ENCODE results near the gene C13orf42. TPM values are rescaled to one million over a fixed set of nuclear protein-coding genes. Genes with fewer than 3 reads are reported as not detected.

Gene C13orf42
- total RNA-seq, 1 experiment from 2014 or later = not detected

- no peak for DNase-seq
- CTCF ChIA-PET = no interaction called here
- H3K9me3 Mint-ChIP-seq (ENCODE audit: low read depth, unreplicated experiment) = no peaks in the 10 kb centered on the region
- no peak overlapping the region for H3K27ac Mint-ChIP-seq (ENCODE audit: unreplicated experiment)
- intact Hi-C loops (cut with micrococcal nuclease; ENCODE audit: unreplicated experiment) = no loop called here
- no peaks in the 10 kb centered on the region for H3K36me3 Mint-ChIP-seq (ENCODE audit: insufficient read depth, unreplicated experiment)
- H3K27me3 Mint-ChIP-seq (ENCODE audit: unreplicated experiment) = no peaks in the 10 kb centered on the region
- TF ChIP-seq CTCF (IDR thresholded peaks at IDR 0.05; ENCODE audit: unreplicated experiment) = no peak
- no peaks in the 10 kb centered on the region for H3K4me1 Mint-ChIP-seq (ENCODE audit: low read depth, unreplicated experiment)
- H3K4me3 Mint-ChIP-seq (ENCODE audit: low read depth, unreplicated experiment) = no peak overlapping the region
- BruUV-seq (replicated peaks) = no TSS peak
Measured at GRCh38 chr13:51155776-51156515, 44.9 kb upstream of the C13orf42 start.

GRCh38 chr13:51155161-51155560 is 44.1 kb upstream of the C13orf42 start:
- BruUV-seq (replicated peaks) = no TSS peak
- TF ChIP-seq CTCF (IDR thresholded peaks at IDR 0.05; ENCODE audit: unreplicated experiment) = no peak
- Mint-ChIP-seq H3K4me3 (ENCODE audit: low read depth, unreplicated experiment) (no peak overlapping the region), H3K27ac (ENCODE audit: unreplicated experiment) (no peak overlapping the region), H3K36me3 (ENCODE audit: insufficient read depth, unreplicated experiment) (no peaks in the 10 kb centered on the region), H3K4me1 (ENCODE audit: low read depth, unreplicated experiment) (no peaks in the 10 kb centered on the region), H3K9me3 (ENCODE audit: low read depth, unreplicated experiment) (no peaks in the 10 kb centered on the region), H3K27me3 (ENCODE audit: unreplicated experiment) (no peaks in the 10 kb centered on the region)
- no peak for DNase-seq
- intact Hi-C loops (cut with micrococcal nuclease; ENCODE audit: unreplicated experiment) = no loop called here
- CTCF ChIA-PET = no interaction called here

DNA sequence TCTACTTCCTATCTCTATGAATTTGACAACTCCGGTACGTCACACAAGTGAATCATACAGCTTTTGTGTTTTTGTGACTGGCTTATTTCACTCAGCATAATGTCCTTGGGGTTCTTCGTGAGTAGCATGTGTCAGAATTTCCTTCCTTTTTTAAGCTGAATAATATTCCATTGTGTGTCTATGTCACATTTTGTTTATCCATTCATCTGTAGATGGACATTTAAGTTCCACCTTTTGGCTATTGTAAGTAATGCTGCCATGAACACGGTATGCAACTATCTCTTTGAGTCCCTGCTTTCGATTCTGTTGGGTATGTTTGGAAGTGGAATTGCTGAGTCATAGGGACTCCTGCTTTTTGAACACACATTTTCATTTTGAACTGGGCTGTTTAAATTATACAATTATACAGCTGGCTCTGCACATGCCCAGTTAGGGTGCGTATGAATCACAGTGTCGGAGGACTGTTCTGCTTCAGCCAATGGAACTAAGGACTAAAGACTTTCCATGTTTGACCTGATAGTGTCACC is 43.0 kb upstream of the C13orf42 start:
- intact Hi-C loops (cut with micrococcal nuclease; ENCODE audit: unreplicated experiment) = no loop called here

DNA sequence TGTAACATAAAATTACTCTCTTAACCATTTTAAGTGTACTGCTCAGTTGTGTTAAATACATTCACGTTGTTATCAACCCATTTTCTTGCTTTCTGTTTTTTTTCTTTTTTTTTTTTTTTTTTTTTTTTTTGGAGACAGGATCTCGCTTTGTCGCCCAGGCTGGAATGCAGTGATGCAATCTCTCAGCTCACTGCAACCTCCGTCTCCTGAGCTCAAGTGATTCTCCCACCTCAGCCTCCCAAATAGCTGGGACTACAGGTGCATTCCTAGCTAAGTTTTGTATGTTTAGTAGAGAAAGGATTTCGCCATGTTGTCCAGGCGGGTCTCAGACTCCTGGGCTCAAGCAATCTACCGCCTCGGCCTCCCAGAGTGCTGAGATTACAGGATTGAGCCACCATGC is 42.5 kb upstream of the C13orf42 start:
- no peak for TF ChIP-seq CTCF (IDR thresholded peaks at IDR 0.05; ENCODE audit: unreplicated experiment)
- Mint-ChIP-seq H3K4me3 (ENCODE audit: low read depth, unreplicated experiment) (no peak overlapping the region), H3K36me3 (ENCODE audit: insufficient read depth, unreplicated experiment) (no peaks in the 10 kb centered on the region), H3K27ac (ENCODE audit: unreplicated experiment) (no peak overlapping the region), H3K4me1 (ENCODE audit: low read depth, unreplicated experiment) (no peaks in the 10 kb centered on the region), H3K9me3 (ENCODE audit: low read depth, unreplicated experiment) (no peaks in the 10 kb centered on the region), H3K27me3 (ENCODE audit: unreplicated experiment) (peaks cover 4% of the 10 kb centered on the region)
- intact Hi-C loops (cut with micrococcal nuclease; ENCODE audit: unreplicated experiment) = no loop called here
- no peak for DNase-seq
- no TSS peak for BruUV-seq (replicated peaks)
- CTCF ChIA-PET = interaction anchor here (1.3 kb wide), 1 partner anchor 132 kb away, joined by 3 read pairs; no protein-coding TSS in a partner anchor

More for the DNA sequence above, 43.0 kb upstream of the C13orf42 start:
- Mint-ChIP-seq H3K36me3 (ENCODE audit: insufficient read depth, unreplicated experiment) (no peaks in the 10 kb centered on the region), H3K27me3 (ENCODE audit: unreplicated experiment) (no peaks in the 10 kb centered on the region), H3K4me3 (ENCODE audit: low read depth, unreplicated experiment) (no peak overlapping the region), H3K27ac (ENCODE audit: unreplicated experiment) (no peak overlapping the region), H3K4me1 (ENCODE audit: low read depth, unreplicated experiment) (no peaks in the 10 kb centered on the region), H3K9me3 (ENCODE audit: low read depth, unreplicated experiment) (no peaks in the 10 kb centered on the region)
- BruUV-seq (replicated peaks) = no TSS peak
- DNase-seq = no peak
- no peak for TF ChIP-seq CTCF (IDR thresholded peaks at IDR 0.05; ENCODE audit: unreplicated experiment)
- CTCF ChIA-PET = interaction anchor here (1.3 kb wide), 1 partner anchor 132 kb away, joined by 3 read pairs; no protein-coding TSS in a partner anchor

Data from Calu3 (cell line).